NB4 (cell line): ENCODE measurements around the gene NYNRIN.

Experiments
- POLR2A ChIP-seq: IDR thresholded peaks from 2 replicates; pipeline ENCODE4 v1.6.1; 2011; ENCODE audit warnings: mild to moderate bottlenecking; ENCODE audit not compliant: insufficient read length; ENCODE audit errors: extremely low read depth
- TF ChIP-seq, protein P1 (sequence below): IDR thresholded peaks from one replicate; pipeline ENCODE4 v1.5.1; 2012; ENCODE audit warnings: low read depth, low read length

DNA sequence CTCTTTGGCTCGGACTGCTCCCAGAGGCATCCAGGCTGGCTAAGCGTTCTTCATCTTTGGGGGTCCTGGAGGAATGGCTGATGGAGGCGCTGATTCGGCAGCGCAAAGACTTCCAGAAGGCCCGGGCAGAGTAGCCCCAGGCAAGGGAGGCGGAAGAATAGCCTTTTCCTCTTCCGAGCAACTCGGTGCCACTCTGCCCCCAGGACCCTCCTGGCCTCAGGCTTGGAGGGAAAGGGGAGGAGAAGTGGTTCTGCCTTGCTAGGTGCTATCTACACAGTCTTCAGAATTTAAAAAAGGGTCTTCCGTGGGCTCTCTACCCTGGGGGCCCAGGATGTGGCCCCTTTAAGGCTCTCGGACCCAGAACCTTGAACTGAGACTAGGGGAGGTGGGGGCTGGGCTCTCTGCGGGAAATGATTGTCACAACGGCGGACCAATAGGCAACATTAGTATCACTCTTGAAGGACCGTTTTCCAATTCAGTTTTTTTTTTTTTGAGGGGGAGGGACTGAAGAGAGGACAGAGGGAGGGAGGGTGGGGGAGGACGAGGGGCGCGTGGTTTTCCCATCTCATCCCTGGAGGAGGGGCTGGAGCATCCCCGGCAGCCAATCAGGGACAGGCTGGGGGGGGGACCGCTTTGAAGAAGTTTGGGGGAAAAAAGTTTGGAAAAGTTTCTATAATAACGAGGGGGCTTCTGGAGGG, 31.1 kb upstream of the NYNRIN start, which contains the start of gene NFATC4:
- peak; percentile 7 for TF ChIP-seq POLR2A
- TF ChIP-seq, protein P1, sequence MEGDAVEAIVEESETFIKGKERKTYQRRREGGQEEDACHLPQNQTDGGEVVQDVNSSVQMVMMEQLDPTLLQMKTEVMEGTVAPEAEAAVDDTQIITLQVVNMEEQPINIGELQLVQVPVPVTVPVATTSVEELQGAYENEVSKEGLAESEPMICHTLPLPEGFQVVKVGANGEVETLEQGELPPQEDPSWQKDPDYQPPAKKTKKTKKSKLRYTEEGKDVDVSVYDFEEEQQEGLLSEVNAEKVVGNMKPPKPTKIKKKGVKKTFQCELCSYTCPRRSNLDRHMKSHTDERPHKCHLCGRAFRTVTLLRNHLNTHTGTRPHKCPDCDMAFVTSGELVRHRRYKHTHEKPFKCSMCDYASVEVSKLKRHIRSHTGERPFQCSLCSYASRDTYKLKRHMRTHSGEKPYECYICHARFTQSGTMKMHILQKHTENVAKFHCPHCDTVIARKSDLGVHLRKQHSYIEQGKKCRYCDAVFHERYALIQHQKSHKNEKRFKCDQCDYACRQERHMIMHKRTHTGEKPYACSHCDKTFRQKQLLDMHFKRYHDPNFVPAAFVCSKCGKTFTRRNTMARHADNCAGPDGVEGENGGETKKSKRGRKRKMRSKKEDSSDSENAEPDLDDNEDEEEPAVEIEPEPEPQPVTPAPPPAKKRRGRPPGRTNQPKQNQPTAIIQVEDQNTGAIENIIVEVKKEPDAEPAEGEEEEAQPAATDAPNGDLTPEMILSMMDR: no peak
